HepG2 (cell line): ENCODE results near the gene ABHD17A.

Source experiments
- ASH2L ChIP-seq: fragments of 300-600, 200-600 bp; sonication (generic); IDR thresholded peaks from 2 replicates; pipeline ENCODE4 v1.7.0; 2017; ENCODE audit warnings: low read depth, mild to moderate bottlenecking, moderate library complexity, mixed read lengths, low read length; ENCODE audit not compliant: insufficient read length
- CHD4 ChIP-seq: fragments of 200-600 bp; sonication (generic); IDR thresholded peaks from 2 replicates; pipeline ENCODE4 v1.7.0; 2017; ENCODE audit warnings: mild to moderate bottlenecking, low read length, borderline replicate concordance
- CREB1 ChIP-seq, 2 experiments: fragments of 450-650 bp in 1 of 2; IDR thresholded peaks; 2 replicates each; pipeline ENCODE4 v1.6.1; 2016 to 2017; ENCODE audit warnings: control low read depth in 1 of 2, mild to moderate bottlenecking in 1 of 2, missing compliant biosample characterization in 1 of 2, missing genetic modification characterization in 1 of 2
- DR1 ChIP-seq: sonication (generic); formaldehyde crosslinking; IDR thresholded peaks from 2 replicates; pipeline ENCODE4 v1.8.0; 2021; ENCODE audit warnings: mild to moderate bottlenecking, missing genetic modification reagents, inconsistent platforms
- JUNB ChIP-seq: sonication (generic); formaldehyde crosslinking; IDR thresholded peaks from 2 replicates; pipeline ENCODE4 v1.8.0; 2022; ENCODE audit warnings: missing genetic modification reagents, mild to moderate bottlenecking, borderline replicate concordance
- MED8 ChIP-seq: sonication (generic); formaldehyde crosslinking; IDR thresholded peaks from 2 replicates; pipeline ENCODE4 v1.8.1; 2023; ENCODE audit warnings: mild to moderate bottlenecking, missing genetic modification reagents; ENCODE audit not compliant: insufficient replicate concordance
- NFE2L1 ChIP-seq: sonication (generic); formaldehyde crosslinking; IDR thresholded peaks from 2 replicates; pipeline ENCODE4 v1.4.0; 2020; ENCODE audit warnings: missing genetic modification reagents, mild to moderate bottlenecking, borderline replicate concordance
- SRF ChIP-seq: IDR thresholded peaks from 2 replicates; pipeline ENCODE4 v1.6.1; 2011; ENCODE audit warnings: mild to moderate bottlenecking, low read depth, low read length, moderate library complexity
- TAF1 ChIP-seq: sonication (generic); formaldehyde crosslinking; IDR thresholded peaks from 2 replicates; pipeline ENCODE4 v1.4.0; 2020; ENCODE audit warnings: missing genetic modification reagents
- ZKSCAN1 ChIP-seq: fragments of 150-350 bp; IDR thresholded peaks from 2 replicates; pipeline ENCODE4 v1.6.1; 2014; ENCODE audit warnings: low read length
- ZMAT3 ChIP-seq: sonication (generic); formaldehyde crosslinking; conservative IDR thresholded peaks from 2 replicates; pipeline ENCODE4 v1.7.0; 2021; ENCODE audit warnings: missing genetic modification reagents
- ZNF354B ChIP-seq: sonication (generic); formaldehyde crosslinking; IDR thresholded peaks from 2 replicates; pipeline ENCODE4 v1.8.0; 2022; ENCODE audit warnings: mild to moderate bottlenecking, missing genetic modification reagents
- TF ChIP-seq, protein P1 (sequence below): sonication (generic); formaldehyde crosslinking; IDR thresholded peaks from 2 replicates; pipeline ENCODE4 v1.5.0; 2020; ENCODE audit warnings: mild to moderate bottlenecking, missing genetic modification reagents, moderate library complexity

DNA sequence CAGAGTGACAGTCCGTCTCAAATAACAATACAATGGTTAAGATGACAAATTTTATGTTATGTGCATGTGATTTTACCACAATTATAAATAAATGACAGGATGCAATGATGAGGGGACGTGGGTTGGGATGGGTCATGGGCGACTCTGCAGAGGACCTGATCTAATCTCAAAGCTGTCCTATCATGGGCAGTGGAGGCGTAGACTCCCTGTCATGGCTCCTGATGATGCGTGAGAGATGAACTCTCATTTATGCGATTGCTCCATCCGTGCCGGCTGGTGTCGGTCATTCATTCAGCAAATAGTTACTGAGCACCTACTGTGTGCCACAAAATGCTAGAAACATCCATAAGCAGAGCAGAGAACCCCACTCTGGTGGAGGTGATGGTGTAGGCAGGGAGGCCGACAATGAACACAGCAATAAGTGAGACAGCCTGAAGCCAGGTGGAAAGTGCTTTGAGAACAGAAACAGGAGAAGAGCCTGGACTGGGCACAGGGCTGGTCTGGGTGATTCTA, 35.4 kb downstream of the ABHD17A start:
- TF ChIP-seq MED8 (CRISPR knock-in tag) = no peak
- no peak for TF ChIP-seq DR1 (CRISPR knock-in tag)
- no peak for TF ChIP-seq CHD4
- TF ChIP-seq, protein P1, sequence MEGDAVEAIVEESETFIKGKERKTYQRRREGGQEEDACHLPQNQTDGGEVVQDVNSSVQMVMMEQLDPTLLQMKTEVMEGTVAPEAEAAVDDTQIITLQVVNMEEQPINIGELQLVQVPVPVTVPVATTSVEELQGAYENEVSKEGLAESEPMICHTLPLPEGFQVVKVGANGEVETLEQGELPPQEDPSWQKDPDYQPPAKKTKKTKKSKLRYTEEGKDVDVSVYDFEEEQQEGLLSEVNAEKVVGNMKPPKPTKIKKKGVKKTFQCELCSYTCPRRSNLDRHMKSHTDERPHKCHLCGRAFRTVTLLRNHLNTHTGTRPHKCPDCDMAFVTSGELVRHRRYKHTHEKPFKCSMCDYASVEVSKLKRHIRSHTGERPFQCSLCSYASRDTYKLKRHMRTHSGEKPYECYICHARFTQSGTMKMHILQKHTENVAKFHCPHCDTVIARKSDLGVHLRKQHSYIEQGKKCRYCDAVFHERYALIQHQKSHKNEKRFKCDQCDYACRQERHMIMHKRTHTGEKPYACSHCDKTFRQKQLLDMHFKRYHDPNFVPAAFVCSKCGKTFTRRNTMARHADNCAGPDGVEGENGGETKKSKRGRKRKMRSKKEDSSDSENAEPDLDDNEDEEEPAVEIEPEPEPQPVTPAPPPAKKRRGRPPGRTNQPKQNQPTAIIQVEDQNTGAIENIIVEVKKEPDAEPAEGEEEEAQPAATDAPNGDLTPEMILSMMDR (CRISPR knock-in tag) = no peak
- no peak for TF ChIP-seq ZNF354B (CRISPR knock-in tag)
- TF ChIP-seq ZKSCAN1 = 0 out of 2 replicates have a peak, but pooled peaks have one; percentile 58
- TF ChIP-seq ZMAT3 = no peak
- TF ChIP-seq JUNB (CRISPR knock-in tag) = no peak
- TF ChIP-seq ASH2L = no peak
- no peak for TF ChIP-seq TAF1 (CRISPR knock-in tag)
- TF ChIP-seq CREB1 (IDR thresholded peaks at IDR 0.05) = no peak
- no peak for TF ChIP-seq CREB1 (CRISPR knock-in tag; IDR thresholded peaks at IDR 0.05)
- no peak for TF ChIP-seq NFE2L1 (CRISPR knock-in tag)
- no peak for TF ChIP-seq SRF
